ENCODE measurements around the gene TTLL9. TPM values are rescaled to one million over a fixed set of nuclear protein-coding genes. Genes with fewer than 3 reads are reported as not detected.

Gene TTLL9
- total RNA-seq, 1 donor from 2014 or later, result 3.4 TPM

DNA sequence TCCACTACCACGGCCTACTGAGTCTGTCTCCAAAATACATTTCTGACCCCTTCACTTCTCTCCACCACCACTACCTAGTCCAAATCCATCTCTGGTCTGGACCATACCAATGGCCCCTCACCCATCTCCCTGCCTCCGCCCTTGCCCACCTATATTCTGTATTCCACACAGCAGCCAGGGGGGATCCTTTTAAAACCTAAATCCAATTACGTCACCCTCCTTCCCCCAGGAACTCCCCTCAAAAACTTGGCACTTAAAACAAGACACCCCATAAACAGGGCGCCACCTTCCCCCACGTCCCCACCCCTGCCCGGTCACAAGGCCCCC lies 80.7 kb downstream of the TTLL9 start:
- no peak for DNase-seq (ENCODE audit: extremely low spot score, unreplicated experiment)
- Mint-ChIP-seq H3K4me3 (peak overlapping the region; percentile 99), H3K27me3 (peaks cover 25% of the 10 kb centered on the region), H3K9me3 (no peaks in the 10 kb centered on the region), H3K36me3 (peaks cover 23% of the 10 kb centered on the region), H3K27ac (peak overlapping the region; percentile 90), H3K4me1 (ENCODE audit: unreplicated experiment) (peaks cover 25% of the 10 kb centered on the region)
- TF ChIP-seq CTCF (conservative IDR thresholded peaks at IDR 0.05), result no peak

DNA sequence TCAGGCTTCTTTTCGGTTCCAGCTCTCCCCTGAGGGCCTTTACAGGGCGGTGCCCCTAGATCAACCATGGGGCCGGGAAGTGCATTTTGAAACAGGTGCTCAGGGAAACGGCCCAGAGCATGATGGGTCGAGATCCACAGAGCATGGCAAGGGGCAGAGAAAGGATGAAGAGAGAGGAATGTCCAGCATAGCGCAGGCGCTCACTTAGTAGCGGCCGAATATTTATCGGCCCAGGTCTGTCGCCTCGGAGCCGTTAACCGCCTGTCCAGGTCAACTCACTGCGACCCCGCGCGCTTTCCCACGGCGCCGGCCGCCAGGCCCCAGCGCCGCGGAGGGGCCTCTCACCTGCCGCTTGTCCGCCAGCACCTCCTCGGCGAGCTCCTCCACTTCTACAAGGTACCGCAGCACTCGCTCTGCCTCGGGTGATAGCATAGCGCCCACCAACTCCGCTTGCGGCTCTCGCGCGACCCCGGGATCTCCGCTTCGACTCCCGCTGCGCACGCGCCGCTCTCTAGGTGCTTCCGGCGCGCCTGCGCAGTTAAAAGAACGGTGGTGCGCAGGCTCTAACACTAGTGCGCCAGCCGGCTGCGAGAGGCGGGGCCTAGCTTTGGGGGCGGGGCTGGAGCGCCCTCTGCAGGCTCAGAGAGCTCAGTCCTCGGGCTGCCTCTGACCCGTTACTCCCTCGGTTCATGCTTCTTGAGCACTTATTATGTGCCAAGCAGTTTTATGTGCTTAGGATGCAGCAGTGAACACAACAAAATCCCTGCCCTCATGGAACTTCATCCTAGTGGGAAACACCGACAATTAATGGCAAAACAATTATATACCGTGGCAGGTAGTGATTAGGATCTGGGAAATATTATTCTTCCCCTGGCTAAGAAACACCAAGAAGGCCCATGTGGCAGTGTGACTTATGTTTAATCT lies 81.4 kb downstream of the TTLL9 start, which contains the start of gene PDRG1:
Gene PDRG1 (minus strand): TSS at position 517 of the 924 bp plus-strand sequence. CDS start 85 bp downstream, at position 432.
- Mint-ChIP-seq H3K36me3 (peaks cover 20% of the 10 kb centered on the region), H3K27ac (peak within 1 kb of the TSS; percentile 90), H3K4me1 (ENCODE audit: unreplicated experiment) (peaks cover 22% of the 10 kb centered on the region), H3K27me3 (peaks cover 32% of the 10 kb centered on the region), H3K9me3 (no peaks in the 10 kb centered on the region), H3K4me3 (peak within 1 kb of the TSS; percentile 99)
- peak; percentile 100 for DNase-seq (ENCODE audit: extremely low spot score, unreplicated experiment)
- TF ChIP-seq CTCF (conservative IDR thresholded peaks at IDR 0.05), result peak; percentile 98

DNA sequence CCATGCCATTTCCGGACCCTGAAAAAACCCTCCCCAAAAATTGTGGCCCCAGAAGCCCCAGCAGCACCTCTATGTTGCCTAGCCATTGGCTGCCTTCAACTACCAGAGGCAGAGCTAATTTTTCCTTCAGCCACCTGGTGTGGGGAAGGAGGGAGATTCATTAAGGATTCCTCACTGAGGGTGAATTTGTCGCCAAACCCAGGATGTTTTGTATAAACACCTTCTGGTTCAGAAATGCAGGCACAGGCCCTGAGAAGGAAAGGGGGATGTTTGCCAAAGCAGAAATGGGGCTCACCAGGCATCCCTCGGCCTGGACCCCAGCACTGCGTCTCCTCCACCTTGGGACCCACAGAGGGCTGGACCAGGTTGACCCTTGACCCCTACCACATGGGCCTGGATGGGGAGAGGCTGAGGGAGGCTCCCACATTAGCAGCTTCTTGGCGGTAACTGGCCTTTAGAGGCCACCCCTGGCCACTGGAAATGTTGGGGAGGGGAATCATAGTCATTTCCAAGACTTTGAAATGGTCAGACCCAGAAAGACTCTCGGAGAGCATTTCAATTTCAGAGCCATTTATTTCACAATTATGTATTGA lies 83.2 kb downstream of the TTLL9 start:
- no peak for TF ChIP-seq CTCF (conservative IDR thresholded peaks at IDR 0.05)
- Mint-ChIP-seq H3K27me3 (peaks cover 38% of the 10 kb centered on the region), H3K4me3 (no peak overlapping the region), H3K36me3 (peaks cover 11% of the 10 kb centered on the region), H3K27ac (no peak overlapping the region), H3K9me3 (no peaks in the 10 kb centered on the region), H3K4me1 (ENCODE audit: unreplicated experiment) (peaks cover 22% of the 10 kb centered on the region)
- DNase-seq (ENCODE audit: extremely low spot score, unreplicated experiment), result no peak

DNA sequence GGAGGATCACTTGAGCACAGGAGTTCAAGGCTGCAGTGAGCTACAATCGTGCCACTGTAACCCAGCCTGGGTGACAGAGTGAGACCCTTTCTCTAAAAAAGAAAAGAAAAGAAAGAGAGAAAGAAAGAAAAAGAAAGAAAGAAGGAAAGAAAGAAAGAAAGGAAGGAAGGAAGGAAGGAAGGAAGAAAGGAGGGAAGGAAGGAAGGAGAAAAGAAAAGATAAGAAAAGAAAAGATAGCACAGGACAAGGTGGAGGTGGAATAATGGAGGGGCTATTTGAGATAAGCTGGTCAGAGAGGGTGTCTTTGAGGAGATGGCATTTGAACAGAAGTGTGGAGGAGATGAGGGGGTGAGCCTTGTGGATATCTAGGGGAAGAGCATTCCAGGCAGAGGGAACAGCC lies 84.1 kb downstream of the TTLL9 start:
- Mint-ChIP-seq H3K36me3 (peaks cover 5% of the 10 kb centered on the region), H3K4me3 (peak overlapping the region; percentile 17), H3K4me1 (ENCODE audit: unreplicated experiment) (peaks cover 19% of the 10 kb centered on the region), H3K27me3 (peaks cover 44% of the 10 kb centered on the region), H3K27ac (no peak overlapping the region), H3K9me3 (no peaks in the 10 kb centered on the region)
- TF ChIP-seq CTCF (conservative IDR thresholded peaks at IDR 0.05), result no peak
- no peak for DNase-seq (ENCODE audit: extremely low spot score, unreplicated experiment)

DNA sequence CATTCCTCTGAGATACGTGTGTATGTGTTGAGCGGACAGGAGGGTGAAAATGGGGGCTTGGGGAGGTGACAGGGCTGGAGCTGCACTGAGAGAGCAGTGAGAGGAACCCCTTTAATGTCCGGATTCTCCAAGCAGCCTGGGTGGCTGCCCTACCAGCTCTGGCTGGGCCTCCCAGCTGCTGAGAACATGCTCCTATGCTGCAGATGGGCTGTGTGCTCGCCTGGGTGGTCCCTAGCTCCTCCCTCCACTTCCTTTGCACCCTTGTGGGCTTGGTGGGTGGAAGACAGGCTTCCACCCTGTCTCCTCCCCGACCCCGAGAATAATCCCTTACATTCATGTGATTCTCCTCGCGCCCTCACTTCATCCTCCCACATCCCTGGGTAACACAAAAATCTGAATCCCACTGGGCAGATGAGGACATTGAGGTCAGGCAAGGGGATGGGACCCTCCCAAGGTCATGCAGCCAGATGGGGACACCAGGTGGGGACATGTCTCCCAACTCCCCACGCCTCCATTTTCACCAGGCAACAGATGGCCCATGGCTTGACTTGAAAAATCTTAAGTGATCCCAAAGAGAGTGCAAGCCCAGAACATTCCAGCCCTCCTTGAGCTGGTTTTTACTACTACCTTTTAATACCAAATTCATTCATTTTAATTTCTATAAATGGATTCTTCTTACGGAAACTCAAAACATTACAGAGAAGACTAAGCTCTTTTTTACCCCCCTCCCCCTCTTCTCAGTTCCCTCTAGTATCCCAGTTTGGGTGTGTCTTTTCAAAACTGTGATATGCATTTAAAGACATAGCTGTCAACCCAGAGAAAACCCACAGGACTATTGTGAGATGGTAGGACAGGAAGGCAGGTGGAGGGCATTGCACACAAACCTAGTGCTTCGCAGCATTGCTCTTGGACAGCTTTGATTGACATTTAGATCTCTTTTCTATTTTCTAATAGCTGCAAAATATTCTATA lies 86.4 kb downstream of the TTLL9 start:
- peaks cover 61% of the 10 kb centered on the region for H3K27me3 Mint-ChIP-seq
- no peak for DNase-seq (ENCODE audit: extremely low spot score, unreplicated experiment)
- no peaks in the 10 kb centered on the region for H3K9me3 Mint-ChIP-seq
- no peaks in the 10 kb centered on the region for H3K36me3 Mint-ChIP-seq
- no peak overlapping the region for H3K27ac Mint-ChIP-seq
- no peak overlapping the region for H3K4me3 Mint-ChIP-seq
- no peak for TF ChIP-seq CTCF (conservative IDR thresholded peaks at IDR 0.05)
- peaks cover 3% of the 10 kb centered on the region for H3K4me1 Mint-ChIP-seq (ENCODE audit: unreplicated experiment)
